Uterus (tissue), 2 donors: Measurements from ENCODE around the gene GMPPA.

Source experiments
- POLR2A ChIP-seq, 2 donors: fragments of 450-650 bp; IDR thresholded peaks; one replicate each; pipeline ENCODE4 v1.6.1; 2016; ENCODE audit warnings: antibody characterized with exemption in 2 of 2, mild to moderate bottlenecking in 1 of 2, moderate library complexity in 1 of 2
- TF ChIP-seq, protein P1 (sequence below), 4 experiments: fragments of 200-600 bp in 2 of 4; fragments of 450-650 bp in 2 of 4; sonication (generic) in 2 of 4; IDR thresholded peaks; one replicate each; pipeline ENCODE4 v1.5.1; 2016 to 2019; ENCODE audit warnings: antibody characterized with exemption in 4 of 4, mild to moderate bottlenecking in 2 of 4, moderate library complexity in 1 of 4

DNA sequence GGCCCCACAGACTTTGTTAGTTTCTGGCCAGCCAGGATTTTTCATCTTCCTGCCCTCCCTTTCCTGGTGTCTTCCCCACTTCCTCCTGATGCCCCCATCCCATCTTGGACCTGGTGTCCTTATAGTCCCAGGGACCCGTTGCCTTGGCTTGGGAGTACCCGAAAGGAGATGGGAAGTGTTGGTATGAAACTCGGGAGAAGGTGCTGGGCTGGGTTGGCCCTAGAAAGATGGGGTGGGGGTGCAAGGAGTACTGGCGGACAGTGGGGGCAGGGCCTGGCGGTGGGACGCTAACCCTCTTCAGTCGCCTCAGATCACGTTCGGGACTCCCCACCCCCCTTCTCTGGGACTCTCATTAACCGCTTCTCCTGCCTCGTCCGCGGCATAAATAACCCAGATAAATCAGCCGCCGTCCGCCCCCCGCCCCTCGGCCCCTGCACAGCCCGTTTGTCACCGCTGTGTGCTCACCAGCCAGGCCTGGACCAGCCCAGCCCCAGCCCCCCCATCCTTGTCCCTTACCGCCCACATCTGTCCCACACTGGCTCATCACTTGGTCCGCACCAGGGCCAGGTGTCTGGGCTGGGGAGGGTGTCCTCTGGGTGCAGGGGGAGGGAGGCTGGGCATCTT lies 11.9 kb downstream of the GMPPA start:
- TF ChIP-seq, protein P1, sequence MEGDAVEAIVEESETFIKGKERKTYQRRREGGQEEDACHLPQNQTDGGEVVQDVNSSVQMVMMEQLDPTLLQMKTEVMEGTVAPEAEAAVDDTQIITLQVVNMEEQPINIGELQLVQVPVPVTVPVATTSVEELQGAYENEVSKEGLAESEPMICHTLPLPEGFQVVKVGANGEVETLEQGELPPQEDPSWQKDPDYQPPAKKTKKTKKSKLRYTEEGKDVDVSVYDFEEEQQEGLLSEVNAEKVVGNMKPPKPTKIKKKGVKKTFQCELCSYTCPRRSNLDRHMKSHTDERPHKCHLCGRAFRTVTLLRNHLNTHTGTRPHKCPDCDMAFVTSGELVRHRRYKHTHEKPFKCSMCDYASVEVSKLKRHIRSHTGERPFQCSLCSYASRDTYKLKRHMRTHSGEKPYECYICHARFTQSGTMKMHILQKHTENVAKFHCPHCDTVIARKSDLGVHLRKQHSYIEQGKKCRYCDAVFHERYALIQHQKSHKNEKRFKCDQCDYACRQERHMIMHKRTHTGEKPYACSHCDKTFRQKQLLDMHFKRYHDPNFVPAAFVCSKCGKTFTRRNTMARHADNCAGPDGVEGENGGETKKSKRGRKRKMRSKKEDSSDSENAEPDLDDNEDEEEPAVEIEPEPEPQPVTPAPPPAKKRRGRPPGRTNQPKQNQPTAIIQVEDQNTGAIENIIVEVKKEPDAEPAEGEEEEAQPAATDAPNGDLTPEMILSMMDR (IDR thresholded peaks at IDR 0.05) = peak in 1 of 4 experiments; percentile 2
- no peak for TF ChIP-seq POLR2A (IDR thresholded peaks at IDR 0.05)
